RPMI7951 (cell line): ENCODE data around the gene CLEC18C. TPM values are rescaled to one million over a fixed set of nuclear protein-coding genes. Genes with fewer than 3 reads are reported as not detected.
"Not testable (repeated sequence)": the region's sequence is repeated elsewhere in the genome, so short reads cannot be mapped to it uniquely, and the experiment has no call there.

ENCODE experiments used
- DNase-seq: peaks from one replicate; pipeline ENCODE4 v3.0.0-alpha.2; 2012; ENCODE audit warnings: low read depth
- total RNA-seq: library from RNA; depleted of rRNA; stranded (reverse); fragments of >200 nt; shearing (Covaris generic); gene quantifications from 2 replicates; pipeline ENCODE4 v1.2.3, GENCODE V29; 2014

CLEC18C gene
- total RNA-seq, 1 experiment from 2014 or later: not detected

- DNase-seq: no peak
These were observed 13.9 kb upstream of the CLEC18C start for GRCh38 chr16:70159355-70160348.

- DNase-seq: no peak
These were observed 13.2 kb upstream of the CLEC18C start for GRCh38 chr16:70160388-70160787.

GRCh38 chr16:70160821-70161220 lies 12.8 kb upstream of the CLEC18C start:
- DNase-seq: no peak

- DNase-seq: no peak
These were observed 12.2 kb upstream of the CLEC18C start for GRCh38 chr16:70161350-70161749.

- DNase-seq: peak; percentile 54
These were observed 11.5 kb upstream of the CLEC18C start for GRCh38 chr16:70162041-70162451.

GRCh38 chr16:70163596-70163995 lies 10.0 kb upstream of the CLEC18C start:
- DNase-seq: no peak

GRCh38 chr16:70166688-70167087 lies 6.9 kb upstream of the CLEC18C start:
- not testable (repeated sequence) for DNase-seq

GRCh38 chr16:70173916-70174315 lies 329 bp downstream of the CLEC18C start:
- DNase-seq: not testable (repeated sequence)

- DNase-seq: not testable (repeated sequence)
These were observed 873 bp downstream of the CLEC18C start for GRCh38 chr16:70174387-70174932.

- not testable (repeated sequence) for DNase-seq
These were observed 14.4 kb downstream of the CLEC18C start for GRCh38 chr16:70187858-70188607.

GRCh38 chr16:70188608-70188915 lies 15.0 kb downstream of the CLEC18C start:
- DNase-seq: not testable (repeated sequence)

GRCh38 chr16:70190574-70190973 lies 17.0 kb downstream of the CLEC18C start:
- DNase-seq: not testable (repeated sequence)

- DNase-seq: not testable (repeated sequence)
These were observed 23.2 kb downstream of the CLEC18C start for GRCh38 chr16:70196683-70197300.

- DNase-seq: not testable (repeated sequence)
These were observed 24.0 kb downstream of the CLEC18C start for GRCh38 chr16:70197611-70198010.

GRCh38 chr16:70198230-70198629 lies 24.6 kb downstream of the CLEC18C start:
- DNase-seq: not testable (repeated sequence)

- DNase-seq: not testable (repeated sequence)
These were observed 25.1 kb downstream of the CLEC18C start for GRCh38 chr16:70198666-70199065.

- peak; percentile 1 for DNase-seq
These were observed 25.6 kb downstream of the CLEC18C start for GRCh38 chr16:70199170-70199569.

- not testable (repeated sequence) for DNase-seq
These were observed 26.5 kb downstream of the CLEC18C start for GRCh38 chr16:70200063-70200462.

GRCh38 chr16:70203508-70203907 lies 29.9 kb downstream of the CLEC18C start:
- not testable (repeated sequence) for DNase-seq

- not testable (repeated sequence) for DNase-seq
These were observed 30.4 kb downstream of the CLEC18C start for GRCh38 chr16:70204010-70204409.

- DNase-seq: not testable (repeated sequence)
These were observed 31.2 kb downstream of the CLEC18C start for GRCh38 chr16:70204668-70205405.
